Transverse colon (tissue), 4 donors: ENCODE data around the gene MTARC2.

Experiments used
- CTCF ChIP-seq, 5 experiments: fragments of 200-600 bp in 3 of 5; fragments of 450-650 bp in 2 of 5; sonication (generic) in 3 of 5; IDR thresholded peaks; 1 replicate in 2 of 5; 2 replicates in 3 of 5; pipeline ENCODE4 v1.5.1; 2016 to 2017; ENCODE audit warnings: antibody characterized with exemption in 5 of 5, inconsistent platforms in 3 of 5, mild to moderate bottlenecking in 2 of 5, moderate library complexity in 1 of 5
- EP300 ChIP-seq: sonication (generic); formaldehyde crosslinking; IDR thresholded peaks from one replicate; pipeline ENCODE4 v1.6.1; 2017; ENCODE audit warnings: antibody characterized with exemption, low read depth
- POLR2A ChIP-seq: fragments of 450-650 bp; IDR thresholded peaks from one replicate; pipeline ENCODE4 v1.6.1; 2016; ENCODE audit warnings: antibody characterized with exemption, mild to moderate bottlenecking, moderate library complexity
- POLR2AphosphoS5 ChIP-seq, 3 donors: sonication (generic); formaldehyde crosslinking; IDR thresholded peaks; one replicate each; pipeline ENCODE4 v1.6.1; 2016; ENCODE audit warnings: antibody characterized with exemption in 3 of 3

- TF ChIP-seq CTCF (IDR thresholded peaks at IDR 0.05) (peak; percentile 75 to 87 (median 78)), POLR2A (no peak), EP300 (no peak), POLR2AphosphoS5 (IDR thresholded peaks at IDR 0.05) (no peak)
Measured at GRCh38 chr1:220803401-220804201, 55.5 kb downstream of the MTARC2 start.
